ENCODE data around the gene PDLIM5.

DNA sequence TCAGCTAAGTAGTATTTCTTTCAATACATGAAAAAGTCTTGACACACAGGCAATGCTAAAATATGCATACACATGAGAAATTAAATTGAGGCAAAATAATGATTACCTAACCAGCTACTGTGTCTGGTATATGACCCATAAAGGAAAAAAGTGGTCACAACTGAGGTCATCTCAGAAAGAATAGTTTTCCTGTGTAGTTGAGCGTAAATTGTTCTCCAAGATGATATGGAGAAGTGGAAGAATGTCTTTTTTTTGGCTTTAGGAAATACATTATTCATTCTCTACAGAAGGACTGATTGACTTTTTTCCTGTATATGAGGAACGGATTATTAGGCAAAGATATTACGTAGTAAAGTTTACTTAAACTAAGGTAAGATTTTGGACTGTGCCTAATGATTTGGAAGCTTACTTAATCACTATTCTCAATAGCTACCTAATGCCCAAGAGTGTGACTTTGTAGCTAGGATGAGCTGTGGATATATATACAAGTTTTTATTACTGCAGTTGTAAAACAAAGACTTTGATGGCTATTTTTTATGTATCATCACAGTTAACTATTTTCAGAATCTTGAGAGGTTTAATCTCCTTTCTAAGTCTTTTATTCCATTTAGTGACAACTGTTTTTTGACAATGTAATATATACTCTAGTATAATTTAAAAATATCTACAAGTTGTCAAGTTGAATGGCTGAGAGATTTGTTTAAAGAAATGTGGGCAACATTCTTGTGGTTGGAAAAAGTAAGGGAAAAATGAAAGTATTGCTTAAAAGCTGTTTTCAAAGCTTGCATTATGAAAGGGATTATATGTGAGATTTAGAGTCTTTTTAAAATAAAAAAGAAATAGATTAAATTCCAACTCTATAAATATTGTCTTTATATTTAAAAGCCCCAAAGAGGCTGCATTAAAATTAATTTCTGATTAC lies 100.2 kb downstream of the PDLIM5 start:
- TF ChIP-seq, protein P1, sequence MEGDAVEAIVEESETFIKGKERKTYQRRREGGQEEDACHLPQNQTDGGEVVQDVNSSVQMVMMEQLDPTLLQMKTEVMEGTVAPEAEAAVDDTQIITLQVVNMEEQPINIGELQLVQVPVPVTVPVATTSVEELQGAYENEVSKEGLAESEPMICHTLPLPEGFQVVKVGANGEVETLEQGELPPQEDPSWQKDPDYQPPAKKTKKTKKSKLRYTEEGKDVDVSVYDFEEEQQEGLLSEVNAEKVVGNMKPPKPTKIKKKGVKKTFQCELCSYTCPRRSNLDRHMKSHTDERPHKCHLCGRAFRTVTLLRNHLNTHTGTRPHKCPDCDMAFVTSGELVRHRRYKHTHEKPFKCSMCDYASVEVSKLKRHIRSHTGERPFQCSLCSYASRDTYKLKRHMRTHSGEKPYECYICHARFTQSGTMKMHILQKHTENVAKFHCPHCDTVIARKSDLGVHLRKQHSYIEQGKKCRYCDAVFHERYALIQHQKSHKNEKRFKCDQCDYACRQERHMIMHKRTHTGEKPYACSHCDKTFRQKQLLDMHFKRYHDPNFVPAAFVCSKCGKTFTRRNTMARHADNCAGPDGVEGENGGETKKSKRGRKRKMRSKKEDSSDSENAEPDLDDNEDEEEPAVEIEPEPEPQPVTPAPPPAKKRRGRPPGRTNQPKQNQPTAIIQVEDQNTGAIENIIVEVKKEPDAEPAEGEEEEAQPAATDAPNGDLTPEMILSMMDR (IDR thresholded peaks at IDR 0.05), result no peak
- TF ChIP-seq POLR2AphosphoS5 (IDR thresholded peaks at IDR 0.05), result no peak
- TF ChIP-seq POLR2A (IDR thresholded peaks at IDR 0.05), result no peak
- no peak for TF ChIP-seq EP300 (IDR thresholded peaks at IDR 0.05)

All from suprapubic skin (tissue), 4 donors.